Central memory CD4-positive, alpha-beta T cell (primary cell): ENCODE data around the gene STEAP1B.

Source experiments
- DNase-seq: peaks from one replicate; pipeline ENCODE4 v3.0.0; 2022

Gene STEAP1B

DNA sequence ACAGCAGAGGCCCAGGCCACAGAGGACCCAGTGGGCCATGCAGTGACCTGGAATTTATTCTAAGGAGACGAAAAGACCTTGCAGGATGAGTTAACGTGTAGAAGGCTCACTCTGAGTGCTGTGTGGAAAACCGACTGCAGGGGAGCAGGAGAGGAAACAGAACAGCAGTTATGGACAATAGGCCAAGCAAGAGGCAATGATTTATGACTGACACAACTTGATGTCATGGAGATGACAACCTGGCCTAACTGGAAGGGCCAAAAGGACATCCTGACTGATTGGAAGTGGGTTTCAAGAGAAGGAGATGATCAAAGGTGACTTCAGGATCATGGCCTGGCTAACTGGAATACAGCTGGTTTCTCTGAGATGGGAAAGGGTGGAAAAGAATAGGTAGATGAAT is 72.9 kb downstream of the STEAP1B start:
- no peak for DNase-seq

DNA sequence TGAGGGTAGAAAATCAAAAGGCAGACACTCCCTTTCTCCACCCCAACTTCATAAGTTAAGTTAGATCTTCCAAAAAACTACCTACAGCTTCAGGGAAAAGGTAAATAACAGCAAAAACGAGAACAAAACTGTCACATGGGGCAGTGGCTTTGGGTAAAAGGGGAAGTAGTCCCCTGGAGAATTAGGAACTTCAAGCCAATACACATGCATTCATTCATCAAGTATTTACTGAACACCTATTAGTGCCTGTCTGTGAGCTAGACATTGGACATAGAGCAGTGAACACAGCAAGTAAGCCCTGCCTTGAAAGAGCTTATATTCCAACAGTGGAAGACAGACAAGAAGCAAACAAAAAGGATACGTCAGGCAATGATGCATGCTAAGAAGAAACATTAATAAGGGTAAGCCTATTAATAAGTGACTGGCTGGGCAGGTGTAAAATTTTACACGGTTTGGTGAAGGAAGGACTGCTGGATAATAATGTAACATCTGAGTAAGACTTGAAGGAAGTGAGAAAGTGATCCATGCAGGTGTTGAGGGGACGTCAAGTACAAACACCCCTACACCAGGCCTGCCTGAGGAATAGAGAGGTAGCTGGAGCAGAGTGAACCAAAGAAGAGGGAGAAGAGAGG is 73.4 kb downstream of the STEAP1B start:
- DNase-seq = no peak

DNA sequence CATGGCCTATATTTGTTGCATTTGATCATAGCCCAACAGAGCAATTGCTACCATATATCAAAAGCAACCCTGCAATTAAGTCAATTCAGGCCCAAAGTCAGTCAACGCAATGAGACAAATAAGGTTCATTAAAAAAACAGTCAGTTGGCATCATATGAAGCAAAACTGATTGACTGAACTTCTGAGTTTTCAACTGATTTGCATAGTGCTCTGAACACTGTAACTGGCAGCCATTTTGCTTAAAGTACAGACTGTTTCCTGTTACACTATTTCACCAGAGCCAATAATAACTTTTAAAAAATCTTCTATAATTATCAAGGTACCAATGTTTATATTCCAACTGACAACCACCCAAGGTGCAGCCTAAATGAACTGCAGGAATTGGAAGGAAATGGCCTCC is 74.6 kb downstream of the STEAP1B start:
- no peak for DNase-seq

DNA sequence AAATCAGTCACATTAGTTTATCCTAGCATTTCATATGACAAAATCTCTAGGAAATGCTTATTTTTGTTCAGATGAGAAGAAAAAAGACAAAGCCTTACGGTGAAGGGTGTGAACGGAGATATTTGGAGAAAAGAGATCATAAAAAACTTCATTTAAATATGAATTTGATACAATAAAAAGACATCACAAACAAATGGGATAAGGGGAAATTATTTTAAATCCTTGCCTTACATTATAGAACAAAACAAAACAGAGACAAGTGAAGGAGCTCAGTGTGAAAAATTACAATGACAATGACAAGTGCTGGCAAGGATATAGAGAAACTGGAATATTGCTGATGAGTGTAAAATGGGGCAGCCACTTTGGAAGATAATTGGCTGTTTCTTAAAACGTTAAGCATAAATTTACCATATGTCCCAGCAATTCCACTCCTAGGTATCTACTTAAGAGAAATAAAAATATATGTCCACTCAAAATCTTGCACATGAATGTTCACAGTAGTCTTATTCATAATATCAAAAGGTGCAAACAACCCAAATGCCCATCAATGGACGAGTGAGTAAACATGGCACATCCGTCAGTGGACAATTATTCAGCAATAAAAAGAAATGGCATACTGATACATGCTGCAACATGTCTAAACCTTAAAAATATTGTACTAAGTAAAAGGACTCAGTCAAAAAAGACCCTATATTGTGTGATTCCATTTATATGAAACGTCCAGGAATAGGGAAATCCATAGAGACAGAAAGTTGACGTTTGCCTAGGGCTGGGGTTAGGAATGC is 77.0 kb downstream of the STEAP1B start:
- DNase-seq = no peak

DNA sequence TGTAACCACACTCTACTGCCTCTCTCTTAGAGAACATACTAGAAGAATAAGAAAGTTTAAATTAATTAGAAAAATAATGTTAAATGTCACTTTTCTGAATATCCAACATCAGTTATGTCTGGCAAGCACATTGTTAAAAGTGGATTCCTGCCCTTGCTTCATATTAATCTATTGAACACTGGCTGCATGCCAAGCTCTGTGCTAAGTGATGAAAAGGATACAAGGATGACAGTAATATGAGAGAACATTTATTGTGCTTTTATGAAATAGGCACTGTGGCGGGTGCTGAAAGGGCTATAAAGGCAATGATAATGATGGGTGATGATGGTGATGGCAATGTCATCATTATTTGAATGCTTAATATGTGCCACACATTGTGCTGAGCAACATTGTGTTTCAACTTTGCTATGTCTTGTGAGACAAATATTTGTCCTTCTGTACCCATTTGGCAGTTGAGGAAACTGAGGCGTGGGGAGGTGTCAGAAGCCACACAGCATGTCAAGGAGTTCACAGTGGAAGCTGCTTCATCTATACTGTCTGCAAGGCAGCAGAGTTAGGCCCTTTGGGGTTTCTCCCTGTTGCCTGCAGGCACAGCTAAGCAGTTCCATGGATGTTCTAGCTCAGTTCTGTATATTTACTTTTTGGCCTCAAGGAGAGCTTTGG is 78.9 kb downstream of the STEAP1B start:
- no peak for DNase-seq

DNA sequence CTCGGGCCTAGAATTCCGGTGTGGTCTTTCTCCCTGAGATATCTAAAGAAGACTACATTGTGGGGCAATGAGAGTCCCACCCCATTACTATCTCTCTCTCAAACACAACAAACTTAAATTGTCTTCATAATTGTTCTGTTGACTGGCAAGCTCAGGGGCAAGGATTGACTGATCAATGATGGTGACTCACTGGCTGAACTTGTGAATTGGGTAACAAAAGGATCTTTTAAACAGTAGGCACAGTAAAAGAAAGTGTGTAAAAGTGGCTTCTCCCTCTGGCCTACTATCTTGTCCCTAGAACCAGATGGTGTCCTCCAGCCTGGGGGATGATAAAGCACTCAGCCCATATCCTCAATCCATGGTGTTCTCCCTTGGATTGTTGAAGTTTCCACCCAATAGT is 80.0 kb downstream of the STEAP1B start:
- no peak for DNase-seq

DNA sequence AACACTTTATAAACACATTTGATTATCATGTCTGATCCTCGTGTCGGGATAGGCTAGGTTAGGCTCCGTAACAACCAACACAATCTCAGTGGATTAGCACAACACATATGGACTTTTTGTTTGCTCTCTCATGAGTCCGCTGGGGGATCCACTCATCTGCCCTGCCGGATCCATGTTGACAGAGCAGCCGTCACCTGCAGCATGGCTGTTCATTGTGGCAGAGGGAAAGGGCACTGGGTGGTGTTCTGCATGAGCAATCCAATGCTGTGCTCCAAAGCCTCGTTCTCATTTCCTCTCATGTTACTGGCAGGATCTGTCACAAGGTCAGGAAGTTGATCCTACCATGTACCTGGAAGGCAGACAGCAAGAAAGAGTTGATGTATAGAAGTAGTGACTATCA is 80.5 kb downstream of the STEAP1B start:
- no peak for DNase-seq

DNA sequence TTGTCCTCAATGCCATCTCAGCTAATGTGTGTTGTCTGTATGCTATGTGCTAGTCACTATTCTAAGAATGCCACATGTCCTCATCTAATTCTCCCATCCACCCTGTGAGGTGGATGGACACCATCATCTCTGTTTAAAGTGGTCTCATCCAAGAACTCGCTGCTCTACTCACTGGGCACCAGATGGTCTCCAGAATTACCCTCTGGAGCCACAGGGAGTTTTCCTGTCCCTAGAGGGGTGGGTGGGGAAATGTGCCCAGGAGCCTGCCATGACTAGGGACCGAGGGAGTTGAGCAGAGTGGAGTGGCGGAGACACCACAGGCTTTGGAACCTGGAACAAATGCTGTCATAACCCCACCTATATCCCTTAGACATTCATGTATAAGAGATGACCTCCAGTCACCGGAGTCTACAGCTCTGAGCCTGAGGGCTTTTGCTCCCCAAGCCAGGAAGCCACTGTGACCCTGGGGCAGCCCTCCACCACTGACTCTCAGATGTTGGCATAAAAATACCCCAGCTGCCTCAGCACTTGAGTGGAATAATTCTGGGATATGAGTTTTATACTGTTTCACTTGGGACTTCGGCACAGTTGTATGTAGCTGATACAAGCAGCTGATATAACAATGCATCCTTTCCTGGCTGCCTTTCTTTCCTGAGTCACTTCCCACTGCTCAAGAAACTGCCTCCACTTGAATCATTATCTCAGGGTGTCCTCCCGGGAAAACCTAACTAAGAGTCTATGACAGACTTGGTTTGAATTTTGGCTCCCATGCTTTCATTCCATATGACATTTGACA is 81.5 kb downstream of the STEAP1B start:
- no peak for DNase-seq

DNA sequence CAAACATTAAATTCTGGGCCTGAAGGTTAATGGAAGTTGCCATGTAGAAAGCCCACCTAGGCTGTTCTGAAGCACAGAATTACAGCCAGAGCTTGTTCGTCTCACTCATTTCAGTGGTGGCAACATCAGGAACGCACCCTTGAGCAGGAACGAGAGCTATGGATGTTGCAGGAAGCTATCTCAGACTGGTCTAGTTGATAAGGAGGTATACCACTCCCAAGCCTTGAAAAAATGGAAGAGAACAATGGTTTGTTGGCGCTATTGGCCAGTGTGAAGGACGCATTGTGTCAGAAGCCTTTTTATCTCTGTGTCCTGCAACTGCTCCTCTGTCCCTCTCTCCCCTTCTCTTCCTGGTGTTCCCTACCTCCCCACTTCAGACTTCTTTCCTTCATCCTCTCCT is 82.1 kb downstream of the STEAP1B start:
- no peak for DNase-seq

DNA sequence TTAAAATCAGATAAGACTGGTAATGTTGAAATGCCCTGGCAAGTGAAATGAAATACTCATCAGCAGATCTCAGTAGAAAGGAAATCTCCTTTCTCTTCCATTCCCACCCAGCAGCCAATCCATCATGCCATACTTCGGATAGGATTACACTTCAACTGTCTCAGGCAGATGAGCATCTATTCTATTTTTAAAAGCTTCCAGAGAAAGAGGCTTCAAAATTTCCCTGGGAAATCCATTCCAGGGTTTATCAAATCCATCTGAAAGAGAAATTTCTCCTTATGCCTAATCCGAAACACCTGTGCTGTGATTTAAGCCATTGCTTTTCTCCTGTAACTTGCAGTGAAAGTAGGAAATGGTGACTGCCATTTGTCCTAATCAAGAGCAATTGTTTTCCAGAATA is 82.6 kb downstream of the STEAP1B start:
- no peak for DNase-seq

DNA sequence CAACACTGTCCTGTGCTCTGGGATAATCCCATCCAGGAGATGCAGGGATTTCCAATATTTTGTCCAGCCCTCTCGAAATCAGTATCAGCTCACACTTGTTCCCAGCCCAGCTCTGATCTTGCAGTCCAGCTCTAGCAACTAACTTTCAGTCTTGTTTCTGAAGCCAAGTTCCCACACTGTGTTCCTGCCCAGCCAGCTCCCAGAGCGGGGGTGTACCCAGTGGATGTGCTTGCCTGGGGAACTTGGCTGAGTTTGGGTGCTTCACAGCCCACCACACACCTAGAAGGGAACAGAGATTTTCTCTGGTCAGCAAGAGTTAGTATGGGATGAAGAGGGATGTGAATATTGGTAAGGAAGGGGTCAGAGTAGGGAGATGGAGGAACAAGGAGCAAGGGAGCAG is 85.6 kb downstream of the STEAP1B start:
- DNase-seq = no peak

DNA sequence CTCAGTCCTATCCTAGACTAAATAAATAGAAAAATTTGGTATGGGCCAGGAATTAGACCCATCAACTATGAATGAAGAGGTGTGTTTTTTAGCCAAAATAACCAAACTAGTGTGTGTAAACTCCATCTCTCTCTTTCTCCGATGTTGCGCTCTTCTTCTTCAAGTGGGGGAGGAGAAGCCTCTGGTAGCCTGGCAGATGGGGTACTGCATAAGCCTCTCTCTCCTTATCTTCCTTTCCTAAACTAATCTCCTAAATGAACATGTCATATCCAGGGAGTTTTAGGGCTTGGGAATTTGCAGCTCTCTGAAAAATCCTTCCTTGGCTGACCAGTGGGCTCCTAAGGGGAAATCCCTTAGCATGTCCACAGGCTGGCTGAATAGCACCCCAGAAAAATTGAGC is 86.8 kb downstream of the STEAP1B start:
- DNase-seq = no peak

DNA sequence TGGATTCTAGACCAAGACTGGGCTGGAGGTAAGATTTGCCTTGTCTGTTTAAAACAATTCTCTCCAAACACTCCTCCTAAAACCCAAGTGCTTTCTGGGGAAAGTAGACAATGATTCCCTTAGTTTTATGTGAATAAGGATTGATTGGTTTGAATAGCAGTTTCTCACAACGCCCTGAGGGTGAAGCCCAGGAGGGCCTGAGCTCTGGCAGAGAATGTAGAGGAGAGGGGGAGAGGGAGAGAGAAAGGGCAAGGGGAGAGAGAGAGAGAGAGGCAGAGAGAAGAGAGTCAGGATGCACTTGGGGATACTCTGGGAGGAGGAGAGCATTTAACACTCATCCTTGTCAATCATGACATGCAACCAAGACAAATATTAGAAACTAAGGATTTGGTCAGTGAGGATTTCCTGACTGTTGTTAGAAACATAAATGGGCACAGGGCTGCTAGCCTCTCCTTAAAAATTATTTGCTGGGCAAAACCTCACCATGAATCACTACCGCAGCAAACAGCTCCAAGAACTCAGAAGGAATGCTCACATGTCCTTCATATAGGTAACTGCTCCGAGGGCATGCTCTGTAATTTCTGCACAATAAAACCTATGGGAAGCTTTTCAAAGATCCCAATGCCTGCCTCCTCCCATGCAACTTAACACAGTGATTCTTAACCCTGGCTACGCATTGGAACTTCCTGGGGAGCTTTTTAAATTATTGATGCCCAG is 87.9 kb downstream of the STEAP1B start:
- DNase-seq = no peak

DNA sequence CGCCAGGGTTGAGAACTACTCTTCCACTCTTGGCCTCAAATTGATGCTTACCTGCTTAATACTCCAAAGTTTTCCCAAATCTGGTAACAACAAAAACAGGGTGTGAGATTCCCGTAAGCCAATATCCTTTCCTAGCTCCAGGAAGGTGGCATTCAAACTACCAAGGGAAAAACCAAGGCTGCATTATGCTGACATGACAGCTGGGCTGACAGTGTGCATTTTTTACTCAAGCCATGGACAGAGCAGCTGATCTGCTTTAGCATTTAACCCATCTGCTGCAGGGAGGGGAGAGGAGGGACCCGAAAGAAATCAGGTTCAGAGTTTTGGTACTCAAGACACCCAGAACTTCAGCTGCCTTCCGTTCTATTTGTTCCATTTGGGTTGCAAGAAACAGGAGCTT is 93.3 kb downstream of the STEAP1B start:
- DNase-seq = no peak

DNA sequence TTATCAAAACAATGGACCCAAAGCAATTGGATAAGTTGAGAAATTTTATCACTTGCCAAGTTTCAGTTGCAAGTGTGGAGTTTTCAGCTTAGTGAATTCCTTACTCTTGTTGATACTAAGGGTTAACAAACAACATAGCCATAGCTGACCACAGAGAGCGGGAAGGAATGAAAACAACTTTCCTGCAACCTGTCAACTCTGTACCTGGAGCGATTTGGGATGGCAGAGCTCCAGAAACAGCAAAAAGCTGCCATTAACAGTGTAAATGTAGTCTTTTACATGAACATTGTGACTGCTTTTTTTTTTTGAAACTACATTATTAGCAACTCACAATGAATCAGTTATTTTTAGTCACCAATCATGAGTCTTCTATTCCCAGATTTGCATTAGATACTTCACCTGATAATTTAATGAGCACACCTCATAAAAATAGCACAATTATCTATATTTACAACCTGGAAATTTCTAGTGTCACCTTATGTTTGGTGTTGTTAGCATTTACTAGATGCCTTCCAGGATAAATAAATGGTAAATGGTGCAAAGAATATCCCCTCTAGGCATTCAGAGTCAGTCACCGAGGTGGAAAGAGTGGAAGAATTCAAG is 95.5 kb downstream of the STEAP1B start:
- no peak for DNase-seq

DNA sequence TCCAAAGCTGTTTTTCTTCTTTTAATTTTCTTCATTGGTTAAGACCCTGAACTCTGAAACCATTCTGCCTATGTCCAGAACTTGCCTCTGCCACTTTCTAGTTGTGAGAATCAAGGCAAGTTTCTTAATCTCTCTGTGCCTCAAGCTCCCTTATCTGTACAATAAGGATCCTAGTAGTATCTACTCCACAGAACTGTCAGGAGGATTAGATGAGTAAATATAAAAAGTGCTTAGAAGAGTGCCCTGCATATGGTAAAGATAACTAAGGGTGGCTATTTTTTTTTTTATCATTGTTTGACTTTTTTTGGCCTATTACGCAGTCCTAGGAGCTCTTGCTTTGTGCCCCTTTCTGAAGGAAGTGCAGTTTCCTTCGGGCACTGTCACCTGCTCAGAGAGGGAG is 96.6 kb downstream of the STEAP1B start:
- no peak for DNase-seq

DNA sequence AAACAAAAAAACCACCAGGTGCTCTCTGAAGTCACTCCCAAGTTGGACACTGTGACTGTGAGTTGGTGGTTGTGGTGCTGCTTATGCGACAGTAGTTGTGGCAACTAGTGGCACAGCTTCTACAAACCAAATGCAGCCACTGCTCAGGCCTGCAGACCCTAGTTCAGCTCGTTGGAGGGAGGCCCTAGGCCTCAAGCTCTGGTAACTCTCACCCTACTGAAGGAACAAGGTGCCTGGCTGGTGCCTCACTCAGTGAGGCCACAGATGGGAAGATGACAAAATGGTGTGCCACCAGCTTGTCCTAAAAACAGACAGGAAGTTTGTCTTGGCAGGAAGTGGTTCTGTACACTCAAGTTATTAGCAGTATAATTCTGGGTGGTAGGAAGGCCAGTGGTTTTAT is 97.7 kb downstream of the STEAP1B start:
- no peak for DNase-seq

DNA sequence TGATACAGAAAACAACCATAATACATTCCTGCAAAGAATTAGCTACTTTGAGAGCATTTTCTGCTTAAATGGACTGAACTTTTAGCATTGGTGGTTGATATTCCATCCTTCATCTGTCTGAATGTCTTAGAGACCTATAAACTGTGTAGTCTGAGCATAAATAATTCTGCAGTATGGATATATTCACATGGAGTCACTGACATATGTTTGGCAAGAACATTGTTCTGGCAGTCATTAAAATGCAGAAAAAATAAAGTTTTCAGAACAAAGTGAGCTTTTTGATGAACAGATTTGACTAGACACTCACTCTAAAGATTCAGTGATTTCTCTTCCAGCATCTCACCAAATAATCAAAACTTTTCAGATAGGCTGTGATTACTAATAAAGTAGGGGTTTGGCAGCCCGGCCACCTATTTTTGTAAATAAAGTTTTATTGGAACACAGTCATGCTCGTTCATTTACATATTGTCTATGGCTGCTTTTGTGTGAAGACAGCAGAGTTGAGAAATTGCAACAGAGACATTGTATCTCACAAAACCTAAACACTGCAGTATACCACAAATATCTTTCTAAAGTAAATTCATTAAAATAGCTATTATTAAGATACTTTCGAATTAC is 98.9 kb downstream of the STEAP1B start:
- DNase-seq = no peak

DNA sequence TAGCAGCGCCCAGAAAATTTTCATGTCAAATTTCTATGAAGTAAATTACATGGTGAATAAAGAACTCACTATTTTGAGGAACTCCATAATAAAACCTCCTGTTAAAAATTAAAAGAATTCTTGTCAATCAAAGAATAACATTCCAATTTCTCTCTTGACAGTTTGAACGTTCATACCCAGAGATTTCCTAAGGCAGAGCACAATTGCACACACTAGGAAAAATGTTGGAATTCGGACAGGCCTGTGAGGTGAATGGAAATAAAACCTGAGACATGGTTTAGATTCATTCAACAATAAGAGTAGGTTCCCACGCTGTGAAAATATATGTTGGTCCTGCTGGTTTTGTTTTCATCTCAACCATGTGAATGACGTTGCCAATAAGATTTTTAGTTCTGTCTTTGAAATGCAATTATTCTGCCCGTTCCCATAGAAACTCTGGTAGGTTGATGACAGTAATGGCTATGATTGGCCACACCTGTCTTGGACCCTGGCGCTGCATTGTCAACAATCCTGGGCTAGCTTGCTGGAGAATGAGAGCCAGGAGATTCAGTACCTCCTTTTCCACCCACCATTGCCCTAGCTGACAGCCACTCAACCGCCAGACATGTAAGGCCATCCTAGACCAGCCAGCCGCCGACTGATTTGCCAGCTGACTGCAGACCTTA is 99.7 kb downstream of the STEAP1B start:
- DNase-seq = no peak

DNA sequence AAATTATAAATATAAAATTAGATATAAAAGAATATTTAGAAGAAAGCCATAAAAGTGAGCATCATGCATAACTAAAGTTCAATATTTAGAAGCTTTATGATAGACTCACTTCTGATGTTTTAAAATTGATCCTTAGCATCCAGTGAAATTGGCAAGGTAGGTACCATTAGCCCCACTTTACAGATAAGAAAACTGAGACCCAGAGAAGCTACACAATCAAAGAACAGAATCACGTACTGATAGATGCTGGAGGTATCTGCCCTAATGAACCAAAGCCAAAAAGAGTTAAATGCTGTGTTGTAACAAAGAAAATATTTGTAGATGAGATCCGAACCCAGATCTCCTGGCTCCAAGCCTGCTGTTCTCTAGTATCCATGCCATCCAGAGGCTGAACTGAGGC is 100.4 kb downstream of the STEAP1B start:
- no peak for DNase-seq

DNA sequence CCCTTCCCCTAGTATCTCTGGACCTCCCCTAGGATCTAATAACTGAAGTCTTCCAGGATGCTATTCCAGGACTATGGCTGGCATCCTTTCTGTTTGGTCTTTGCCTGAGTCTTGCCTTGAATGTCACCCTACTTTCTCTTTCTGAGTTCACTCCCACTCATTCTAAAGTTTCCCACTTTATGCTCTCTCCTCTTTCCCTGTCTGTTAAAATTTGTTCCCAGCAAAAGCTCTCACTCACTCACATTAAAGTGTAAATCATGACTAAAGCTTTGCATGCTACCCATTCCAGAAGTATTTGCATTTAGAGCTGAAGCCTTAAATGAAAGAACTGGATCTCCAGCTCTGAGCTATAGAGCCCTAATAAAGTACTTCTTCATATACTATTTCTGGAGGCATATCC is 100.9 kb downstream of the STEAP1B start:
- DNase-seq = no peak
